ENCODE data around the gene STIMATE. TPM values are rescaled to one million over a fixed set of nuclear protein-coding genes. Genes with fewer than 3 reads are reported as not detected.

The STIMATE gene
- polyA plus RNA-seq, 1 donor from 2014 or later, result 14.6 TPM

GRCh38 chr3:52896613-52897012 is 735 bp downstream of the STIMATE start:
- Histone ChIP-seq H3K27me3 (ENCODE audit: insufficient read depth, low read depth, low read length) (no peaks in the 10 kb centered on the region), H3K9ac (ENCODE audit: low read length) (peak overlapping the region; percentile 71), H4K20me1 (ENCODE audit: insufficient read depth) (no peaks in the 10 kb centered on the region), H3K36me3 (ENCODE audit: insufficient read depth, low read length) (no peaks in the 10 kb centered on the region), H3K9me2 (ENCODE audit: insufficient read depth, low read length) (no peaks in the 10 kb centered on the region), H3K27ac (ENCODE audit: low read length) (peak overlapping the region; percentile 15), H3F3A (ENCODE audit: insufficient read depth, low read length, poor library complexity, severe bottlenecking) (no peaks in the 10 kb centered on the region), H2AFZ (ENCODE audit: low read depth, low read length) (peak overlapping the region; percentile 49), H3K4me2 (ENCODE audit: low read length) (peak overlapping the region; percentile 89), H3K4me3 (ENCODE audit: low read length) (peak overlapping the region; percentile 85), H3K9me3 (ENCODE audit: low read length) (no peaks in the 10 kb centered on the region), H3K79me2 (replicated peaks; ENCODE audit: insufficient read depth, low read length) (no peaks in the 10 kb centered on the region)
- TF ChIP-seq CTCF (IDR thresholded peaks at IDR 0.05; ENCODE audit: poor library complexity, severe bottlenecking), result no peak
- TF ChIP-seq TAF1 (IDR thresholded peaks at IDR 0.05; ENCODE audit: low read depth), result no peak
- TF ChIP-seq RAD21 (conservative IDR thresholded peaks at IDR 0.05), result no peak
- no peak for TF ChIP-seq REST (IDR thresholded peaks at IDR 0.05; ENCODE audit: borderline replicate concordance)
- TF ChIP-seq EZH2 (IDR thresholded peaks at IDR 0.05; ENCODE audit: borderline replicate concordance, insufficient read depth, low read length, poor library complexity, severe bottlenecking), result no peak
- TF ChIP-seq MXI1 (conservative IDR thresholded peaks at IDR 0.05; ENCODE audit: poor library complexity, severe bottlenecking), result no peak

- peak overlapping the region; percentile 89 for H3K4me2 ChIP-seq (ENCODE audit: low read length)
- no peaks in the 10 kb centered on the region for H3K36me3 ChIP-seq (ENCODE audit: insufficient read depth, low read length)
- H3F3A ChIP-seq (ENCODE audit: insufficient read depth, low read length, poor library complexity, severe bottlenecking), result no peaks in the 10 kb centered on the region
- no peaks in the 10 kb centered on the region for H3K9me3 ChIP-seq (ENCODE audit: low read length)
- no peaks in the 10 kb centered on the region for H4K20me1 ChIP-seq (ENCODE audit: insufficient read depth)
- TF ChIP-seq POLR2AphosphoS5 (IDR thresholded peaks at IDR 0.05), result no peak
- no peak for TF ChIP-seq SMC3 (conservative IDR thresholded peaks at IDR 0.05; ENCODE audit: poor library complexity)
- no peak for TF ChIP-seq REST (IDR thresholded peaks at IDR 0.05; ENCODE audit: borderline replicate concordance)
- TF ChIP-seq EZH2 (IDR thresholded peaks at IDR 0.05; ENCODE audit: borderline replicate concordance, insufficient read depth, low read length, poor library complexity, severe bottlenecking), result no peak
- no peak for TF ChIP-seq EP300 (conservative IDR thresholded peaks at IDR 0.05; ENCODE audit: poor library complexity, severe bottlenecking)
- no peak for TF ChIP-seq TAF1 (IDR thresholded peaks at IDR 0.05; ENCODE audit: low read depth)
- no peak overlapping the region for H3K27ac ChIP-seq (ENCODE audit: low read length)
- H3K79me2 ChIP-seq (replicated peaks; ENCODE audit: insufficient read depth, low read length), result no peaks in the 10 kb centered on the region
- H2AFZ ChIP-seq (ENCODE audit: low read depth, low read length), result no peak overlapping the region
- H3K4me3 ChIP-seq (ENCODE audit: low read length), result peak overlapping the region; percentile 85
- H3K9ac ChIP-seq (ENCODE audit: low read length), result peak overlapping the region; percentile 71
- H3K9me2 ChIP-seq (ENCODE audit: insufficient read depth, low read length), result no peaks in the 10 kb centered on the region
- no peaks in the 10 kb centered on the region for H3K27me3 ChIP-seq (ENCODE audit: insufficient read depth, low read depth, low read length)
These were observed 1.2 kb downstream of the STIMATE start for GRCh38 chr3:52896151-52896550.

Data from neural cell (in vitro differentiated cells).